Upper lobe of left lung (tissue), 6 donors: ENCODE data around the gene DNASE2. TPM values are rescaled to one million over a fixed set of nuclear protein-coding genes. Genes with fewer than 3 reads are reported as not detected.

Experiments
- ATAC-seq, 2 donors: fragments of 200-7000 bp; cut with Tn5 transposase; one replicate each; pipeline ENCODE4 v1.9.1; 2022; ENCODE audit warnings: mild to moderate bottlenecking in 2 of 2, moderate library complexity in 2 of 2; ENCODE audit not compliant: low FRiP score in 2 of 2
- DNase-seq, 2 donors: peaks; one replicate each; pipeline ENCODE4 v3.0.0-alpha.2; 2019 to 2020
- H3K27ac ChIP-seq, 4 donors: fragments of 200-600 bp; sonication (generic); one replicate each; pipeline ENCODE4 v1.5.1; 2016 to 2019
- H3K27me3 ChIP-seq, 4 donors: fragments of 200-600 bp; sonication (generic); one replicate each; pipeline ENCODE4 v1.5.1; 2017 to 2019
- H3K36me3 ChIP-seq, 4 donors: fragments of 200-600 bp; sonication (generic); one replicate each; pipeline ENCODE4 v1.5.1; 2016 to 2019
- H3K4me1 ChIP-seq, 4 donors: fragments of 200-600 bp; sonication (generic); one replicate each; pipeline ENCODE4 v1.5.1; 2018 to 2019
- H3K4me3 ChIP-seq, 4 donors: fragments of 200-600 bp; sonication (generic); one replicate each; pipeline ENCODE4 v1.5.1; 2017 to 2019; ENCODE audit warnings: mild to moderate bottlenecking in 2 of 4, moderate library complexity in 1 of 4
- H3K9me3 ChIP-seq, 4 donors: fragments of 200-600 bp; sonication (generic); one replicate each; pipeline ENCODE4 v1.5.1; 2018 to 2019
- EP300 ChIP-seq, 4 donors: sonication (generic); formaldehyde crosslinking; IDR thresholded peaks; one replicate each; pipeline ENCODE4 v1.5.1; 2017; ENCODE audit warnings: antibody characterized with exemption in 4 of 4, control low read depth in 2 of 4
- POLR2A ChIP-seq, 4 donors: fragments of 450-650 bp; IDR thresholded peaks; one replicate each; pipeline ENCODE4 v1.5.1; 2016 to 2017; ENCODE audit warnings: antibody characterized with exemption in 4 of 4, mild to moderate bottlenecking in 2 of 4
- POLR2AphosphoS5 ChIP-seq, 2 donors: sonication (generic); formaldehyde crosslinking; IDR thresholded peaks; one replicate each; pipeline ENCODE4 v1.5.1; 2017; ENCODE audit warnings: antibody characterized with exemption in 2 of 2
- WGBS, 2 donors: methylation state at CpG; one replicate each; pipeline ENCODE4 v1.1.5; 2017 to 2018; 5-methylcytosine and 5-hydroxymethylcytosine counted together
- total RNA-seq, 6 donors: library from RNA; depleted of rRNA in 4 of 6; stranded (reverse); fragments of >200 nt in 4 of 6; gene quantifications; one replicate each; pipeline versions ENCODE4 v1.1.0 to v1.2.1, GENCODE V29; 2016 to 2021
- TF ChIP-seq, protein P1 (sequence below), 6 experiments: fragments of 450-650 bp in 4 of 6; fragments of 200-600 bp in 2 of 6; sonication (generic) in 2 of 6; IDR thresholded peaks; one replicate each; pipeline ENCODE4 v1.5.1; 2016 to 2019; ENCODE audit warnings: antibody characterized with exemption in 6 of 6
- donor health status: DM: no; HTN: no; CAD: no; lungs with moderate emphysema.
- donor health status: DM: no; HTN: yes; CAD: no; lungs with severe emphysema.

The DNASE2 gene
- total RNA-seq, 6 donors from 2014 or later, result 34.6 to 87.2 (median 60.1) TPM

DNA sequence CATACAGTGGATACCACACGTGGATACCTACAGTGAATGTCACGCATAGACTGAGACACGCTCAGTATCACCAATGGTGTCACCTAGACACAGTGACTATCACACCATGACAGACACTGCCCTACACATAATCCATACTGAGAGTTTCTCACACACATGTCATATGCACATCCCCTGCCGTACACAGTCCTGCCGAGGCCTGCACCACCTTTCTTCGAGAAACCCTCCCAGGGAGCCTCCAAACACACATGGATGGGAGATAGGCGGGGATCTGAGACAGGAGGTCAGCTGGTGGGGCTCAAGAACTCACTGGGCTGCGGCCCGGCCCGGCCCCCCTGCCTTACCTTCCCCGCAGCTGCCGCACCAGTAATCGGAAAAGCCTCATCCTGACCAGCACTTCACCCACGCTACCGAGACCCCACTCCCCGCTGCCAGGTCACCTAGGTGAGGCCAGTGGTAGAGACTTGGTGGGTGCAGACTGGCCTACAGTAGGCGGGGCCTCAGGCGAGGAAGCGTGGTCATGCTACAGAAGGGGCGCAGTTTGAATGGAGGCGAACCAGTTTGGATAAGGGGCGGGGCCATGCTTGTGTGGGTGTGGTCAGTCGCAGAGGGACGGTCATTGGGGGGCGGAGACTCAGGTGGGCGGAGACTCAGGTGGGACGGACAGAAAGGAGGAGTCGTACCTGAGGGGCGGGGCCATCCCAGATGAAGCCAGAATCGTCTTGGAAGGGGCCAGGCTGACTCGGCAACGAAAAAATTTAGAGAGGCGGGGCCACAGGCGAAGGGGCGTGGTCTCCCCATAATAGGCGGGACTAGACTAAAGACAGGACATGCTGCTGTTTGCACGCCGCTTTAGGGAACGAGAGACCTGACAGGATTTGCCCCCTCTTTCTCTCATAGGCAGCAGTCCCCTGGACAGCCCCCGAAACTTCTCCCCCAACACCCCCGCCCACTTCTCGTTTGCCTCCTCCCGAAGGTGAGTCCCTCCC lies 40.9 kb downstream of the DNASE2 start:
- Histone ChIP-seq H3K36me3 (no peaks in the 10 kb centered on the region), H3K27me3 (peaks cover 0 to 62% (median 34%) of the 10 kb centered on the region in 4 donors), H3K9me3 (no peaks in the 10 kb centered on the region), H3K4me1 (peaks cover 16 to 31% (median 17%) of the 10 kb centered on the region in 4 donors), H3K27ac (no peak overlapping the region), H3K4me3 (peak overlapping the region in 3 of 4 donors; percentile 10 to 37 (median 19))
- peak in 1 of 2 donors; percentile 77 for DNase-seq
- TF ChIP-seq POLR2AphosphoS5 (IDR thresholded peaks at IDR 0.05), result no peak
- TF ChIP-seq, protein P1, sequence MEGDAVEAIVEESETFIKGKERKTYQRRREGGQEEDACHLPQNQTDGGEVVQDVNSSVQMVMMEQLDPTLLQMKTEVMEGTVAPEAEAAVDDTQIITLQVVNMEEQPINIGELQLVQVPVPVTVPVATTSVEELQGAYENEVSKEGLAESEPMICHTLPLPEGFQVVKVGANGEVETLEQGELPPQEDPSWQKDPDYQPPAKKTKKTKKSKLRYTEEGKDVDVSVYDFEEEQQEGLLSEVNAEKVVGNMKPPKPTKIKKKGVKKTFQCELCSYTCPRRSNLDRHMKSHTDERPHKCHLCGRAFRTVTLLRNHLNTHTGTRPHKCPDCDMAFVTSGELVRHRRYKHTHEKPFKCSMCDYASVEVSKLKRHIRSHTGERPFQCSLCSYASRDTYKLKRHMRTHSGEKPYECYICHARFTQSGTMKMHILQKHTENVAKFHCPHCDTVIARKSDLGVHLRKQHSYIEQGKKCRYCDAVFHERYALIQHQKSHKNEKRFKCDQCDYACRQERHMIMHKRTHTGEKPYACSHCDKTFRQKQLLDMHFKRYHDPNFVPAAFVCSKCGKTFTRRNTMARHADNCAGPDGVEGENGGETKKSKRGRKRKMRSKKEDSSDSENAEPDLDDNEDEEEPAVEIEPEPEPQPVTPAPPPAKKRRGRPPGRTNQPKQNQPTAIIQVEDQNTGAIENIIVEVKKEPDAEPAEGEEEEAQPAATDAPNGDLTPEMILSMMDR (IDR thresholded peaks at IDR 0.05), result no peak
- TF ChIP-seq EP300 (IDR thresholded peaks at IDR 0.05), result no peak
- no peak for TF ChIP-seq POLR2A (IDR thresholded peaks at IDR 0.05)
- peak; percentile 58 to 77 for ATAC-seq
- 23 to 26% methylated on average over 17 to 43 of the region's 43 CpGs for whole genome bisulfite sequencing, 2 donors

DNA sequence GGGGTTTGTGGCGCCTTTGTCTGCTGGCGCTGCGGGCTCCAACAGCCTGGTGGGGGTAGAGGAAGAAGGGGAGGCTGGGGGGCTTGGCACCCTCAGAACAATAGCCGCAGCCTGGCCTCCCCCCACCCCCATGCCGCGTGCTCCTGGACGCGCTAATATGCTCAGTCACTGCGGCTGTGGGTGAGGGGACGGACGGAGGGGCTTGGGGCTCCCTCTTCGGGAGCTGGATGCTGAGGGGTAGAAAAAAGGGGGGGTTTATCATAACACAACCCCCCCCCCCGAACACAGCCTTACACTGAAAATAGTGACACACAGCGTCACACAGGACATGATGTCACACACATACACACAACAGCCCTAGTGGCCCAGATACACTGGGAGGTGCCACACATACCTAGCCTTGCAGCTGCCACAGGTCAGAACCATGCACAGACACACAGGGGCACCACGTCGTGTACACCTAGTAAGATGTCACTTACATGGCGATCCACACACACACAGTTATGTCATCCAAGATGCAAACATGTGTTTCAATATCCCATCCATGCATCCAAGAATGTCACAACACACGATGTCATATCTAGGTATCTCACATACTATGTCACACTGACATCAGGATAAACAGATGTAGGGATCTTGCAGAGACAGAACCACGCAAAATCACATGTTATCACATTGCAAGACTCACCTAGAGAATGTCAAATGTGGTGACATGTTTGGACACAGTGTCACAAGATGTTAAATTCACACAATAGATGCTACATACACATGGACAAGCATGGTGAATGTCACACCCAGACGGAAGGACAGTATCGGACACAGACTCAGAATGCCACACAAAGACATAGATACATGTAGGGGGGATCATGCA lies 42.1 kb downstream of the DNASE2 start:
- Histone ChIP-seq H3K9me3 (no peaks in the 10 kb centered on the region), H3K4me1 (peaks cover 18 to 41% (median 19%) of the 10 kb centered on the region in 4 donors), H3K36me3 (no peaks in the 10 kb centered on the region), H3K4me3 (peak overlapping the region in 2 of 4 donors; percentile 21 to 40), H3K27ac (no peak overlapping the region), H3K27me3 (peaks cover 0 to 70% (median 46%) of the 10 kb centered on the region in 4 donors)
- DNase-seq, result no peak
- ATAC-seq, result no peak
- 20 to 22% methylated on average over 15 to 19 of the region's 21 CpGs for WGBS, 2 donors
- no peak for TF ChIP-seq POLR2A (IDR thresholded peaks at IDR 0.05)
- TF ChIP-seq, protein P1 (IDR thresholded peaks at IDR 0.05), result no peak
- TF ChIP-seq POLR2AphosphoS5 (IDR thresholded peaks at IDR 0.05), result no peak
- TF ChIP-seq EP300 (IDR thresholded peaks at IDR 0.05), result no peak

DNA sequence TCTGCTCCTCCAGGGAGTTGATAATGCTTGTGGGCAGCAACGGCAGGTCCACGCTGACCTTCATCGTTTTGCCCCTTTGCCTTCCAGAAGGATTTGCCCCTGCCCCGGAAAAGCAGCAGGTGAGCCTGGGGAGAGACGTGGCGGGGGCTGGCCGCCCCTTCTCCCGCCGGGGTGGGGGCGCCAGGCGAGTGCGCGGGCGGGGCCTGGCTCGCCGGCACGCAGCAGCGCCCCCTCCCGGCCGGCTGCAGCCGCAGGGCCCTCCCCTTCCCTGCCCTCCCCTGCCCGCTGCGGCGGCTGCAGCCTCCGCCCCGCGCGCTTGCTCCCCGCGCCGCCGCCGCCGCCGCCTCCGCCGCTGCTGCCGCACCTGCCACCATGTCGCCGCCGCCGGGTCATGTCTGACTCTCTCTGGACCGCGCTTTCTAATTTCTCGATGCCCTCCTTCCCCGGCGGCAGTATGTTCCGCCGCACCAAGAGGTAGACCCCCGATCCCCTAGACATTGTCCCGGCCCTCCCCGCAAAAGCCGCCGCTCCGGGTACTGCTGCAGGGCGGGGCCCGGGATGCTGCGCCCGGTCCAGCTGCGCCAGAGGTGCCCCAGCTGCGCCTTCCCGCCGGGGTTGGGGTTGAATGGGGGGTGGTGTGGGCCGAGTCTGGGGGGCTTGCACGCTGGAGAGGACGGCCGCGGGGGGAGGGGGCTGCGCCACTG lies 42.9 kb downstream of the DNASE2 start, which contains the start of gene MAST1:
Gene MAST1 (plus strand): TSS at position 334 of the 704 bp plus-strand sequence. CDS start 58 bp downstream, at position 392.
- H3K4me1 ChIP-seq, result peaks cover 26 to 49% (median 27%) of the 10 kb centered on the region in 4 donors
- H3K36me3 ChIP-seq, result no peaks in the 10 kb centered on the region
- WGBS, 2 donors, result 2% methylated on average over 39 of the region's 69 CpGs; no CpG with 5 or more reads in 1 of the 2 donors
- ATAC-seq (peak in 1 of 2 donors; percentile 63), DNase-seq (peak; percentile 40 to 91)
- no peaks in the 10 kb centered on the region for H3K9me3 ChIP-seq
- H3K27ac ChIP-seq, result no peak within 1 kb of the TSS
- peaks cover 0 to 78% (median 52%) of the 10 kb centered on the region in 4 donors for H3K27me3 ChIP-seq
- no peak for TF ChIP-seq EP300 (IDR thresholded peaks at IDR 0.05)
- TF ChIP-seq, protein P1 (IDR thresholded peaks at IDR 0.05), result peak; percentile 49 to 79 (median 66)
- peak within 1 kb of the TSS in 3 of 4 donors; percentile 21 to 40 (median 38) for H3K4me3 ChIP-seq

DNA sequence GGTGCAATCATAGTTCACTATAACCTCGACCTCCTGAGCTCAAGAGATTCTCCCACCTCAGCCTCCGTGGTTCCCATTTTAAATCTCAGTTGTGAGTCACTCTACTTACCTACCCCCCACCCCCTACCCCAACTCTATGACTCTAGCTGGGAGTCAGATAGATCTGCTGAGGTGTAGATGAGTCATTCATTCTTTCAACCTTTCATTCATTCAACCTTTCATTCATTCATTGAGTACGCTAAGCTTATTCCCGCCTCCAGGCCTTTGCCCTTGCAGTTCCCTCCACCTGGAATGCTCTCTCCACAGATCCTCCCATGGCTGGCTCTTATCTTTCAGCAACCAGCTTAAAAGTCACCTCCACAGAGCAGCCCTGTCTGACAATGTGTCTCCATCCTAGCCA lies 44.0 kb downstream of the DNASE2 start:
- Histone ChIP-seq H3K4me1 (peaks cover 29 to 60% (median 34%) of the 10 kb centered on the region in 4 donors), H3K4me3 (no peak overlapping the region), H3K27me3 (peaks cover 4 to 86% (median 56%) of the 10 kb centered on the region in 4 donors), H3K36me3 (no peaks in the 10 kb centered on the region), H3K9me3 (no peaks in the 10 kb centered on the region), H3K27ac (no peak overlapping the region)
- WGBS, 2 donors, result 76 to 77% methylated on average over 4 of the region's 4 CpGs
- TF ChIP-seq POLR2AphosphoS5 (IDR thresholded peaks at IDR 0.05) (no peak), POLR2A (IDR thresholded peaks at IDR 0.05) (no peak), EP300 (IDR thresholded peaks at IDR 0.05) (no peak)
- TF ChIP-seq, protein P1 (IDR thresholded peaks at IDR 0.05), result no peak
- no peak for DNase-seq
- no peak for ATAC-seq
